Peyer's patch (tissue), 4 donors: ENCODE data around the gene IARS1. TPM values are rescaled to one million over a fixed set of nuclear protein-coding genes. Genes with fewer than 3 reads are reported as not detected.

Source experiments
- DNase-seq, 3 donors: peaks; one replicate each; pipeline ENCODE4 v3.0.0-alpha.2; 2017 to 2019
- H3K27ac ChIP-seq, 4 donors: fragments of 200-600 bp; sonication (generic); one replicate each; pipeline ENCODE4 v1.5.1; 2016 to 2019
- H3K27me3 ChIP-seq, 2 donors: fragments of 200-600 bp; sonication (generic); one replicate each; pipeline ENCODE4 v1.5.1; 2019
- H3K36me3 ChIP-seq, 3 donors: fragments of 200-600 bp; sonication (generic); one replicate each; pipeline ENCODE4 v1.5.1; 2016 to 2019
- H3K4me1 ChIP-seq, 4 donors: fragments of 200-600 bp; sonication (generic); one replicate each; pipeline ENCODE4 v1.5.1; 2016 to 2019
- H3K4me3 ChIP-seq, 4 donors: fragments of 200-600 bp; sonication (generic); 1 replicate in 3 of 4; 2 replicates in 1 of 4; pipeline ENCODE4 v1.5.1; 2016 to 2019; ENCODE audit warnings: mild to moderate bottlenecking in 1 of 4
- H3K9me3 ChIP-seq, 4 donors: fragments of 200-600 bp; sonication (generic); one replicate each; pipeline ENCODE4 v1.5.1; 2016 to 2019; ENCODE audit warnings: mild to moderate bottlenecking in 1 of 4
- CTCF ChIP-seq, 6 experiments: fragments of 450-650 bp in 4 of 6; fragments of 200-600 bp in 2 of 6; sonication (generic) in 1 of 6; IDR thresholded peaks; one replicate each; pipeline ENCODE4 v1.5.1; 2017 to 2019; ENCODE audit warnings: antibody characterized with exemption in 6 of 6, mild to moderate bottlenecking in 3 of 6, moderate library complexity in 1 of 6
- POLR2A ChIP-seq, 2 donors: fragments of 450-650 bp; IDR thresholded peaks; one replicate each; pipeline ENCODE4 v1.5.1; 2017; ENCODE audit warnings: antibody characterized with exemption in 2 of 2, mild to moderate bottlenecking in 2 of 2, moderate library complexity in 2 of 2
- small RNA-seq, 2 donors: library from RNA; depleted of rRNA; stranded (forward); fragments of <200 nt; gene quantifications; one replicate each; pipeline ENCODE3, GENCODE V24; 2016
- total RNA-seq, 4 donors: library from RNA; depleted of rRNA; stranded (reverse); fragments of >200 nt; gene quantifications; one replicate each; pipeline ENCODE4 v1.1.0, GENCODE V29; 2016

The IARS1 gene
- total RNA-seq, 4 donors from 2014 or later, result 34.2 to 164 (median 44.9) TPM

GRCh38 chr9:92254381-92255337, 38.8 kb downstream of the IARS1 start:
- Histone ChIP-seq H3K4me3 (no peak overlapping the region), H3K27ac (no peak overlapping the region), H3K4me1 (no peaks in the 10 kb centered on the region), H3K9me3 (no peaks in the 10 kb centered on the region), H3K27me3 (no peaks in the 10 kb centered on the region), H3K36me3 (peaks cover 0 to 98% (median 0%) of the 10 kb centered on the region in 3 donors)
- TF ChIP-seq CTCF (IDR thresholded peaks at IDR 0.05) (no peak), POLR2A (IDR thresholded peaks at IDR 0.05) (no peak)
- no peak for DNase-seq

- Histone ChIP-seq H3K27ac (no peak overlapping the region), H3K9me3 (no peaks in the 10 kb centered on the region), H3K36me3 (peaks cover 0 to 98% (median 0%) of the 10 kb centered on the region in 3 donors), H3K4me3 (no peak overlapping the region), H3K27me3 (no peaks in the 10 kb centered on the region), H3K4me1 (no peaks in the 10 kb centered on the region)
- no peak for TF ChIP-seq POLR2A (IDR thresholded peaks at IDR 0.05)
- no peak for DNase-seq
Observed at GRCh38 chr9:92253656-92254055, 39.8 kb downstream of the IARS1 start.

GRCh38 chr9:92247981-92248380, 45.5 kb downstream of the IARS1 start:
- H3K27ac ChIP-seq, result no peak overlapping the region
- H3K36me3 ChIP-seq, result peaks cover 0 to 99% (median 0%) of the 10 kb centered on the region in 3 donors
- no peaks in the 10 kb centered on the region for H3K9me3 ChIP-seq
- no peak for TF ChIP-seq CTCF (IDR thresholded peaks at IDR 0.05)
- no peak for TF ChIP-seq POLR2A (IDR thresholded peaks at IDR 0.05)
- no peak for DNase-seq
- no peaks in the 10 kb centered on the region for H3K27me3 ChIP-seq
- no peaks in the 10 kb centered on the region for H3K4me1 ChIP-seq
- H3K4me3 ChIP-seq, result no peak overlapping the region

GRCh38 chr9:92247296-92247695, 46.2 kb downstream of the IARS1 start:
- no peak for TF ChIP-seq CTCF (IDR thresholded peaks at IDR 0.05)
- TF ChIP-seq POLR2A (IDR thresholded peaks at IDR 0.05), result no peak
- Histone ChIP-seq H3K4me1 (no peaks in the 10 kb centered on the region), H3K9me3 (no peaks in the 10 kb centered on the region), H3K27ac (no peak overlapping the region), H3K27me3 (no peaks in the 10 kb centered on the region), H3K4me3 (no peak overlapping the region), H3K36me3 (peaks cover 0 to 99% (median 0%) of the 10 kb centered on the region in 3 donors)
- DNase-seq, result no peak

- Histone ChIP-seq H3K27me3 (no peaks in the 10 kb centered on the region), H3K4me1 (no peaks in the 10 kb centered on the region), H3K9me3 (no peaks in the 10 kb centered on the region), H3K27ac (no peak overlapping the region), H3K4me3 (no peak overlapping the region), H3K36me3 (peaks cover 0 to 100% (median 0%) of the 10 kb centered on the region in 3 donors)
- TF ChIP-seq CTCF (IDR thresholded peaks at IDR 0.05) (no peak), POLR2A (IDR thresholded peaks at IDR 0.05) (no peak)
- DNase-seq, result no peak
Observed at GRCh38 chr9:92245005-92245797, 48.3 kb downstream of the IARS1 start.

Small RNAs within 50 kb of the gene (small RNA-seq; reads per million reads assigned to genes)
- 0 reads per million in 2 donors for gene MIR3651
- gene SNORA84, result 0.70 to 0.88 reads per million in 2 donors

Other genes starting within 250 kb of the IARS1 start
- gene SPTLC1, start 178.3 kb downstream of the IARS1 start, total RNA-seq, result 10 to 100 TPM; 53.6 to 94.6 (median 68.1) TPM
- 10 to 100 TPM; 25.8 to 94.1 (median 31.3) TPM for gene NOL8, start 31.7 kb upstream of the IARS1 start, total RNA-seq
- 10 to 100 TPM in 1 of 4 donors, 1 to 10 TPM in 3; 2.8 to 51.2 (median 4.9) TPM for gene CENPP, start 32.3 kb upstream of the IARS1 start, total RNA-seq
- 1 to 10 TPM; 2.6 to 9.7 (median 3.5) TPM for gene OGN, start 110.9 kb upstream of the IARS1 start, total RNA-seq
- 1 to 10 TPM in 3 of 4 donors, not detected in 1; 1.2 to 5.4 (median 4.5) TPM for gene OMD, start 130.8 kb upstream of the IARS1 start, total RNA-seq
- gene ASPN, start 188.8 kb upstream of the IARS1 start, total RNA-seq, result 1 to 10 TPM; 2.5 to 4.7 (median 4.4) TPM
- gene ECM2, start 242.3 kb upstream of the IARS1 start, total RNA-seq, result 10 to 100 TPM in 3 of 4 donors, 1 to 10 TPM in 1; 9.6 to 20.1 (median 12.1) TPM